ENCODE measurements around the gene BARHL2. TPM values are rescaled to one million over a fixed set of nuclear protein-coding genes. Genes with fewer than 3 reads are reported as not detected.

BARHL2 gene
- total RNA-seq, 1 experiment from 2014 or later = not detected

DNA sequence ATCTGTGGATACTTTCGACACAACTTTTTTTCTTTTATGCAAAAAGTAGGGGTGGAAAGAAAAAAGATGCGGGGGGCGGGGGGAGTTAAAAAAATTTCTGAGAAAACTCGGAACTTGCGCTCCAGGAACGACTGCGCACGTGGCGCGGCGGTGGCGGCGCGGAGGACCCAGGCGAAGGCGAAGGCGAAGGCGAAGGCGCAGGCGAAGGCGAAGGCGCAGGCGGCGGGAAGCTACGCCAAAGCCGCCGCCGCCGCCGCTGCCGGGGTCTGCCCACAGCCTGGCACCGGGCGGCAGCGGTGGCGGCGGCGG is 208 bp upstream of the BARHL2 start:
- no peaks in the 10 kb centered on the region for H4K20me1 ChIP-seq (ENCODE audit: insufficient read depth)
- H3K4me1 ChIP-seq (ENCODE audit: control insufficient read depth in 1 of 2, insufficient read depth in 2 of 2, low read length in 2 of 2) = peaks cover 0 to 5% of the 10 kb centered on the region in 2 experiments; a peak in 1 of 4 replicates
- no peak overlapping the region for H3K9ac ChIP-seq (ENCODE audit: low read length)
- CTCF ChIA-PET = no interaction called here
- DNase-seq (ENCODE audit: low read depth, low spot score) (no peak), ATAC-seq (no peak)
- POLR2A ChIA-PET = no interaction called here
- no peaks in the 10 kb centered on the region for H3K36me3 ChIP-seq (ENCODE audit: control insufficient read depth in 1 of 2, insufficient read depth in 2 of 2, low read length in 2 of 2)
- H3K79me2 ChIP-seq (ENCODE audit: insufficient read depth, low read length) = no peaks in the 10 kb centered on the region
- H3K4me3 ChIP-seq (replicated peaks in 1 of 2; ENCODE audit: low read depth in 1 of 2, low read length in 2 of 2) = no peak overlapping the region
- no peaks in the 10 kb centered on the region for H3K9me2 ChIP-seq (ENCODE audit: insufficient read depth)
- no peak for TF ChIP-seq EGR1 (IDR thresholded peaks at IDR 0.05; ENCODE audit: low read depth)
- no peak for TF ChIP-seq SIN3A (IDR thresholded peaks at IDR 0.05; ENCODE audit: low read depth)
- TF ChIP-seq YY1 (IDR thresholded peaks at IDR 0.05; ENCODE audit: extremely low read depth, insufficient replicate concordance, low read depth, low read length) = no peak
- TF ChIP-seq, protein P1, sequence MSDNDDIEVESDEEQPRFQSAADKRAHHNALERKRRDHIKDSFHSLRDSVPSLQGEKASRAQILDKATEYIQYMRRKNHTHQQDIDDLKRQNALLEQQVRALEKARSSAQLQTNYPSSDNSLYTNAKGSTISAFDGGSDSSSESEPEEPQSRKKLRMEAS (IDR thresholded peaks at IDR 0.05) = no peak
- no peak for TF ChIP-seq POLR2AphosphoS5 (IDR thresholded peaks at IDR 0.05; ENCODE audit: low read depth, low read length)
- TF ChIP-seq CBX3 (IDR thresholded peaks at IDR 0.05; ENCODE audit: low read depth) = no peak
- TF ChIP-seq, protein P2, sequence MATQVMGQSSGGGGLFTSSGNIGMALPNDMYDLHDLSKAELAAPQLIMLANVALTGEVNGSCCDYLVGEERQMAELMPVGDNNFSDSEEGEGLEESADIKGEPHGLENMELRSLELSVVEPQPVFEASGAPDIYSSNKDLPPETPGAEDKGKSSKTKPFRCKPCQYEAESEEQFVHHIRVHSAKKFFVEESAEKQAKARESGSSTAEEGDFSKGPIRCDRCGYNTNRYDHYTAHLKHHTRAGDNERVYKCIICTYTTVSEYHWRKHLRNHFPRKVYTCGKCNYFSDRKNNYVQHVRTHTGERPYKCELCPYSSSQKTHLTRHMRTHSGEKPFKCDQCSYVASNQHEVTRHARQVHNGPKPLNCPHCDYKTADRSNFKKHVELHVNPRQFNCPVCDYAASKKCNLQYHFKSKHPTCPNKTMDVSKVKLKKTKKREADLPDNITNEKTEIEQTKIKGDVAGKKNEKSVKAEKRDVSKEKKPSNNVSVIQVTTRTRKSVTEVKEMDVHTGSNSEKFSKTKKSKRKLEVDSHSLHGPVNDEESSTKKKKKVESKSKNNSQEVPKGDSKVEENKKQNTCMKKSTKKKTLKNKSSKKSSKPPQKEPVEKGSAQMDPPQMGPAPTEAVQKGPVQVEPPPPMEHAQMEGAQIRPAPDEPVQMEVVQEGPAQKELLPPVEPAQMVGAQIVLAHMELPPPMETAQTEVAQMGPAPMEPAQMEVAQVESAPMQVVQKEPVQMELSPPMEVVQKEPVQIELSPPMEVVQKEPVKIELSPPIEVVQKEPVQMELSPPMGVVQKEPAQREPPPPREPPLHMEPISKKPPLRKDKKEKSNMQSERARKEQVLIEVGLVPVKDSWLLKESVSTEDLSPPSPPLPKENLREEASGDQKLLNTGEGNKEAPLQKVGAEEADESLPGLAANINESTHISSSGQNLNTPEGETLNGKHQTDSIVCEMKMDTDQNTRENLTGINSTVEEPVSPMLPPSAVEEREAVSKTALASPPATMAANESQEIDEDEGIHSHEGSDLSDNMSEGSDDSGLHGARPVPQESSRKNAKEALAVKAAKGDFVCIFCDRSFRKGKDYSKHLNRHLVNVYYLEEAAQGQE (IDR thresholded peaks at IDR 0.05; ENCODE audit: low read depth) = no peak
- TF ChIP-seq SRF (IDR thresholded peaks at IDR 0.05; ENCODE audit: low read depth) = no peak
- TF ChIP-seq ELF1 (IDR thresholded peaks at IDR 0.05; ENCODE audit: borderline replicate concordance, low read depth) = no peak
- no peak for TF ChIP-seq RAD21 (IDR thresholded peaks at IDR 0.05; ENCODE audit: low read depth)
- TF ChIP-seq EZH2 (IDR thresholded peaks at IDR 0.05) = no peak
- TF ChIP-seq SP1 (IDR thresholded peaks at IDR 0.05; ENCODE audit: low read depth) = no peak
- TF ChIP-seq TCF7L2 (IDR thresholded peaks at IDR 0.05; ENCODE audit: borderline replicate concordance, extremely low read depth, insufficient read depth, insufficient read length) = no peak
- RAD21 ChIA-PET (ENCODE audit: low non-redundant PET in 1 of 2, low total read pairs in 2 of 2, uncharacterized antibody in 2 of 2, unreplicated experiment in 2 of 2) = no interaction called here
- peaks cover 21% of the 10 kb centered on the region for H3K27me3 ChIP-seq (ENCODE audit: insufficient read depth, low read length)
- H3K27ac ChIP-seq (ENCODE audit: low read depth, low read length) = no peak overlapping the region
- no peaks in the 10 kb centered on the region for H3K9me3 ChIP-seq (ENCODE audit: control insufficient read depth in 1 of 2, insufficient read depth in 1 of 2, low read depth in 1 of 2, low read length in 2 of 2)
- H3K4me2 ChIP-seq (ENCODE audit: low read length) = no peak overlapping the region
- intact Hi-C loops (cut with micrococcal nuclease) = no loop called here
- no peak overlapping the region for H2AFZ ChIP-seq (ENCODE audit: low read depth, low read length, poor library complexity, severe bottlenecking)
- BruUV-seq (replicated peaks) = no TSS peak
